Fibroblast of the aortic adventitia (primary cell): ENCODE data around the gene CCDC3. TPM values are rescaled to one million over a fixed set of nuclear protein-coding genes. Genes with fewer than 3 reads are reported as not detected.
A peak's percentile ranks its signal among the peaks of the same experiment; 100 is the strongest.

Source experiments
- DNase-seq: peaks from one replicate; pipeline ENCODE4 v3.0.0-alpha.2; 2010; ENCODE audit warnings: low read depth
- H3K4me3 ChIP-seq: 2 replicates; pipeline ENCODE4 v1.5.1; 2011; ENCODE audit warnings: low read depth, mild to moderate bottlenecking, control low read depth, low read length, moderate library complexity
- CTCF ChIP-seq: IDR thresholded peaks from 2 replicates; pipeline ENCODE4 v1.5.1; 2011; ENCODE audit warnings: mild to moderate bottlenecking, low read length, control low read depth, inconsistent platforms; ENCODE audit not compliant: insufficient read depth
- total RNA-seq: library from RNA; depleted of rRNA; stranded (reverse); fragments of >200 nt; gene quantifications from 2 replicates; pipeline ENCODE4 v1.2.3, GENCODE V29; 2012; ENCODE audit warnings: low replicate concordance

Gene CCDC3
- total RNA-seq, 1 donor = 3.9 TPM

- no peak for TF ChIP-seq CTCF
- DNase-seq = no peak
- no peak overlapping the region for H3K4me3 ChIP-seq
Measured at GRCh38 chr10:12945690-12946359, 55.7 kb downstream of the CCDC3 start.

DNA sequence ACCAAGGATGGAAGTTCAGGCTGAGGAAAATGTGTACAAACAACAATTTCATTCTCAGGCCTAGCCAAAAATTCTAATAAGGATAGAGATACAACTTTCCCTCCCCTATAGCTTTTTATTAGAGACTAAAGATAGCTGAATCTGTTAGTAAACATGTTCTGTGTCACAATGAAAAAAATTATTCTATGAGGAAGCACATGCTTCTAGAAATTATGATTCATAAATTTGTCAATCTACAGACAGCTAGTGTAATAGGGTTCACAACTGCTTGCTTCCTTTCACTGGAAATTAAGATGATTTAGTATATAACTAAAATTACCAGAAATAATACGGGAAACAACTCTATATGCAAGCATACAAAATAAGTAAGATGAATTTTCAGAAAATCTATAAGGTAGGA is 56.6 kb downstream of the CCDC3 start:
- TF ChIP-seq CTCF = no peak
- DNase-seq = no peak
- no peak overlapping the region for H3K4me3 ChIP-seq

DNA sequence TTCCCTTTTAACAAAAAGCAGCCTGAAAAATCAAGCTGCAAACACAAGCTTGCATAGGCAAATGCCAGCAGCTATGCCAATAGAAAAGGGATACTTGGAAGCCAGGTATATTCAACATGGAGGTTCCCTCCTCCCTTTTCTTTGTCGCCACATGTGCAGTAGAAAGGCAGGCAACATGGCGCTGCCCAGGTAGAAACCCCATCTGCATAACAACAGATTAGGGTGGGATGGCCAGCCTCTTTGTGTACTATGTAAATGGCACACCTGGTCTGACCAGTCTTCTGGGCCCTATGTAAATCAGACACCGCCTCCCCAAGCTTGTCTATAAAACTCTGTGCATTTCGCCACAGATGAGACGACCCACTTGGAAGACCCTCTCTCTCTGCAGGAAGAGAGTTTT is 58.1 kb downstream of the CCDC3 start:
- no peak for TF ChIP-seq CTCF
- DNase-seq = no peak
- H3K4me3 ChIP-seq = no peak overlapping the region

GRCh38 chr10:12941966-12942365 is 59.5 kb downstream of the CCDC3 start:
- DNase-seq = peak; percentile 18
- TF ChIP-seq CTCF = no peak

GRCh38 chr10:12940791-12941190 is 60.7 kb downstream of the CCDC3 start:
- TF ChIP-seq CTCF = no peak
- H3K4me3 ChIP-seq = no peak overlapping the region
- no peak for DNase-seq

More at GRCh38 chr10:12941966-12942365, 59.5 kb downstream of the CCDC3 start:
- H3K4me3 ChIP-seq = no peak overlapping the region

- no peak overlapping the region for H3K4me3 ChIP-seq
- no peak for TF ChIP-seq CTCF
- DNase-seq = no peak
Measured at GRCh38 chr10:12938271-12938670, 63.2 kb downstream of the CCDC3 start.

DNA sequence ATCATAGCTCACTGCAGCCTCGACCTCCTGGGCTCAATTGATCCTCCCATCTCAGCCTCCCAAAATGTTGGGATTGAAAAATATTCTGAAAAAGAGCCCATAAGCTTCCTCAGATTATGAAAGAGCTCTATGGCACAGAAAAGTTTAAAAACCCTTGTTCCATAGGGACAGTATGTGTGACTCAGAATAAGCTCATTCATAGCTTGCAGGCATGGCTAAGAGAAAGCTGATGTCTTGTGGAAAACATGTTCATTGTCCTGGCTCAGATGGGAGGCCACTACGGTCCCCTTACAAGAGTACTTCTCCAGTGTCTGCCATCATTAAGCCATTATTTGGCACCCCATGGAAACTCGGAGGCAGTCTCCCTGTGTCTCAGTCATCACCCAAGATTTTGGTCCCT is 64.0 kb downstream of the CCDC3 start:
- no peak for DNase-seq
- TF ChIP-seq CTCF = no peak
- H3K4me3 ChIP-seq = no peak overlapping the region
